SK-N-MC (cell line): ENCODE measurements around the gene SPTBN4.

Experiments
- EZH2 ChIP-seq: fragments of 200-600 bp; sonication (generic); IDR thresholded peaks from one replicate; pipeline ENCODE4 v1.6.1; 2017; ENCODE audit warnings: antibody characterized with exemption
- FOXP2 ChIP-seq: optimal IDR thresholded peaks from 2 replicates; pipeline ENCODE3; 2011; ENCODE audit warnings: mild to moderate bottlenecking, moderate library complexity; ENCODE audit not compliant: insufficient read depth; ENCODE audit errors: extremely low read length, control extremely low read depth

- TF ChIP-seq FOXP2 = no peak
- no peak for TF ChIP-seq EZH2
Observed at GRCh38 chr19:40431698-40432097, 35.1 kb upstream of the SPTBN4 start.
